ACHN (cell line): Measurements from ENCODE around the gene SIGLEC14.
A peak's percentile ranks its signal among the peaks of the same experiment; 100 is the strongest.
"Not testable (repeated sequence)": the region's sequence is repeated elsewhere in the genome, so short reads cannot be mapped to it uniquely, and the experiment has no call there.

Experiments
- DNase-seq: peaks from one replicate; pipeline ENCODE4 v3.0.0-alpha.2; 2015
- in situ Hi-C: cut with HindIII; loops from 2 replicates; pipeline ENCODE4 v1.10.0; 2017; ENCODE audit warnings: low sequenced_read_pairs, low pct_ligation_motif_present, low pct_unique_long_range_greater_than_20kb

The SIGLEC14 gene

GRCh38 chr19:51676566-51677083 lies 30.0 kb upstream of the SIGLEC14 start:
- DNase-seq = no peak
- in situ Hi-C loops = no loop called here

GRCh38 chr19:51675911-51676565 lies 29.4 kb upstream of the SIGLEC14 start:
- peak; percentile 22 for DNase-seq
- in situ Hi-C loops = not testable (repeated sequence)

GRCh38 chr19:51668216-51668615 lies 21.6 kb upstream of the SIGLEC14 start:
- in situ Hi-C loops = no loop called here

GRCh38 chr19:51664997-51665396 lies 18.4 kb upstream of the SIGLEC14 start:
- in situ Hi-C loops = no loop called here

More at GRCh38 chr19:51668216-51668615, 21.6 kb upstream of the SIGLEC14 start:
- DNase-seq = no peak

GRCh38 chr19:51664131-51664530 lies 17.5 kb upstream of the SIGLEC14 start:
- in situ Hi-C loops = no loop called here

More at GRCh38 chr19:51664997-51665396, 18.4 kb upstream of the SIGLEC14 start:
- no peak for DNase-seq

GRCh38 chr19:51663650-51664049 lies 17.0 kb upstream of the SIGLEC14 start:
- no peak for DNase-seq

More at GRCh38 chr19:51664131-51664530, 17.5 kb upstream of the SIGLEC14 start:
- no peak for DNase-seq

GRCh38 chr19:51660975-51661600 lies 14.5 kb upstream of the SIGLEC14 start:
- in situ Hi-C loops = no loop called here
- peak; percentile 62 for DNase-seq

More at GRCh38 chr19:51663650-51664049, 17.0 kb upstream of the SIGLEC14 start:
- in situ Hi-C loops = no loop called here

GRCh38 chr19:51654783-51655182 lies 8.2 kb upstream of the SIGLEC14 start:
- in situ Hi-C loops = no loop called here
- DNase-seq = no peak

GRCh38 chr19:51653162-51653561 lies 6.5 kb upstream of the SIGLEC14 start:
- no peak for DNase-seq
- in situ Hi-C loops = no loop called here

GRCh38 chr19:51652266-51652665 lies 5.6 kb upstream of the SIGLEC14 start:
- in situ Hi-C loops = no loop called here
- DNase-seq = no peak

GRCh38 chr19:51651216-51651846 lies 4.7 kb upstream of the SIGLEC14 start:
- in situ Hi-C loops = no loop called here
- DNase-seq = no peak

GRCh38 chr19:51647318-51647717 lies 693 bp upstream of the SIGLEC14 start:
- in situ Hi-C loops = no loop called here

GRCh38 chr19:51644636-51645271 lies 1.9 kb downstream of the SIGLEC14 start:
- DNase-seq = no peak
- in situ Hi-C loops = no loop called here

More at GRCh38 chr19:51647318-51647717, 693 bp upstream of the SIGLEC14 start:
- DNase-seq = no peak

GRCh38 chr19:51641648-51642047 lies 5.0 kb downstream of the SIGLEC14 start:
- no peak for DNase-seq
- in situ Hi-C loops = no loop called here

- in situ Hi-C loops = no loop called here
- no peak for DNase-seq
Measured at GRCh38 chr19:51640386-51640785, 6.2 kb downstream of the SIGLEC14 start.

- no peak for DNase-seq
- in situ Hi-C loops = no loop called here
Measured at GRCh38 chr19:51639916-51640315, 6.7 kb downstream of the SIGLEC14 start.

GRCh38 chr19:51637362-51637978 lies 9.2 kb downstream of the SIGLEC14 start:
- peak; percentile 25 for DNase-seq

GRCh38 chr19:51632126-51632525 lies 14.5 kb downstream of the SIGLEC14 start:
- in situ Hi-C loops = no loop called here

More at GRCh38 chr19:51637362-51637978, 9.2 kb downstream of the SIGLEC14 start:
- in situ Hi-C loops = no loop called here

More at GRCh38 chr19:51632126-51632525, 14.5 kb downstream of the SIGLEC14 start:
- no peak for DNase-seq
